Measurements from ENCODE around the gene RELL1. TPM values are rescaled to one million over a fixed set of nuclear protein-coding genes. Genes with fewer than 3 reads are reported as not detected.

Gene RELL1
- total and polyA plus RNA-seq, 10 of the 15 experiments (the other 5 are each of a cell fraction or from before 2014, with no cell fraction given) = 0.20 to 10.9 (median 3.9) TPM

- intact Hi-C loops (cut with micrococcal nuclease; ENCODE audit: unreplicated experiment) = no loop called here
- H3K9me3 ChIP-seq (replicated peaks; ENCODE audit: control insufficient read depth, insufficient read depth, low read length) = no peaks in the 10 kb centered on the region
- no peak for ATAC-seq
- TF ChIP-seq BRCA1 (IDR thresholded peaks at IDR 0.05; ENCODE audit: low read depth, low read length) (no peak), CBX3 (IDR thresholded peaks at IDR 0.05; ENCODE audit: borderline replicate concordance, low read depth) (no peak), ZBTB33 (IDR thresholded peaks at IDR 0.05) (no peak), MTA2 (IDR thresholded peaks at IDR 0.05; ENCODE audit: low read depth) (no peak), NFYB (IDR thresholded peaks at IDR 0.05; ENCODE audit: insufficient read depth, low read depth, low read length) (no peak), BCL11A (IDR thresholded peaks at IDR 0.05; ENCODE audit: low read depth, low read length) (no peak), BHLHE40 (IDR thresholded peaks at IDR 0.05; ENCODE audit: borderline replicate concordance in 1 of 2, low read depth in 2 of 2, low read length in 1 of 2) (no peak), MEF2B (IDR thresholded peaks at IDR 0.05; ENCODE audit: partially characterized antibody, poor library complexity, severe bottlenecking) (no peak), NRF1 (conservative IDR thresholded peaks at IDR 0.05; ENCODE audit: low read depth, low read length) (no peak), ZBTB40 (IDR thresholded peaks at IDR 0.05; ENCODE audit: borderline replicate concordance) (no peak), KAT2A (conservative IDR thresholded peaks at IDR 0.05; ENCODE audit: control insufficient read depth, low read depth, low read length) (no peak)
- TF ChIP-seq, protein P1, sequence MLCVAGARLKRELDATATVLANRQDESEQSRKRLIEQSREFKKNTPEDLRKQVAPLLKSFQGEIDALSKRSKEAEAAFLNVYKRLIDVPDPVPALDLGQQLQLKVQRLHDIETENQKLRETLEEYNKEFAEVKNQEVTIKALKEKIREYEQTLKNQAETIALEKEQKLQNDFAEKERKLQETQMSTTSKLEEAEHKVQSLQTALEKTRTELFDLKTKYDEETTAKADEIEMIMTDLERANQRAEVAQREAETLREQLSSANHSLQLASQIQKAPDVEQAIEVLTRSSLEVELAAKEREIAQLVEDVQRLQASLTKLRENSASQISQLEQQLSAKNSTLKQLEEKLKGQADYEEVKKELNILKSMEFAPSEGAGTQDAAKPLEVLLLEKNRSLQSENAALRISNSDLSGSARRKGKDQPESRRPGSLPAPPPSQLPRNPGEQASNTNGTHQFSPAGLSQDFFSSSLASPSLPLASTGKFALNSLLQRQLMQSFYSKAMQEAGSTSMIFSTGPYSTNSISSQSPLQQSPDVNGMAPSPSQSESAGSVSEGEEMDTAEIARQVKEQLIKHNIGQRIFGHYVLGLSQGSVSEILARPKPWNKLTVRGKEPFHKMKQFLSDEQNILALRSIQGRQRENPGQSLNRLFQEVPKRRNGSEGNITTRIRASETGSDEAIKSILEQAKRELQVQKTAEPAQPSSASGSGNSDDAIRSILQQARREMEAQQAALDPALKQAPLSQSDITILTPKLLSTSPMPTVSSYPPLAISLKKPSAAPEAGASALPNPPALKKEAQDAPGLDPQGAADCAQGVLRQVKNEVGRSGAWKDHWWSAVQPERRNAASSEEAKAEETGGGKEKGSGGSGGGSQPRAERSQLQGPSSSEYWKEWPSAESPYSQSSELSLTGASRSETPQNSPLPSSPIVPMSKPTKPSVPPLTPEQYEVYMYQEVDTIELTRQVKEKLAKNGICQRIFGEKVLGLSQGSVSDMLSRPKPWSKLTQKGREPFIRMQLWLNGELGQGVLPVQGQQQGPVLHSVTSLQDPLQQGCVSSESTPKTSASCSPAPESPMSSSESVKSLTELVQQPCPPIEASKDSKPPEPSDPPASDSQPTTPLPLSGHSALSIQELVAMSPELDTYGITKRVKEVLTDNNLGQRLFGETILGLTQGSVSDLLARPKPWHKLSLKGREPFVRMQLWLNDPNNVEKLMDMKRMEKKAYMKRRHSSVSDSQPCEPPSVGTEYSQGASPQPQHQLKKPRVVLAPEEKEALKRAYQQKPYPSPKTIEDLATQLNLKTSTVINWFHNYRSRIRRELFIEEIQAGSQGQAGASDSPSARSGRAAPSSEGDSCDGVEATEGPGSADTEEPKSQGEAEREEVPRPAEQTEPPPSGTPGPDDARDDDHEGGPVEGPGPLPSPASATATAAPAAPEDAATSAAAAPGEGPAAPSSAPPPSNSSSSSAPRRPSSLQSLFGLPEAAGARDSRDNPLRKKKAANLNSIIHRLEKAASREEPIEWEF (IDR thresholded peaks at IDR 0.05; ENCODE audit: insufficient replicate concordance, low read depth, low read length) = no peak
These were observed 80.2 kb downstream of the RELL1 start for GRCh38 chr4:37605843-37606565.

More at GRCh38 chr4:37605843-37606565, 80.2 kb downstream of the RELL1 start:
- H4K20me1 ChIP-seq (ENCODE audit: control insufficient read depth, insufficient read depth) = no peaks in the 10 kb centered on the region
- ChIA-PET POLR2A (no interaction called here), RAD21 (ENCODE audit: unreplicated experiment) (no interaction called here), CTCF (no interaction called here), SMC1A (ENCODE audit: uncharacterized antibody, unreplicated experiment) (no interaction called here)
- H3K27ac ChIP-seq (ENCODE audit: control insufficient read depth, insufficient read depth) = no peak overlapping the region
- no peaks in the 10 kb centered on the region; a peak in 2 of 4 replicates for H3K36me3 ChIP-seq (ENCODE audit: control insufficient read depth in 2 of 2, insufficient read depth in 2 of 2, low read length in 1 of 2)
- H3K27me3 ChIP-seq (replicated peaks in 1 of 2; ENCODE audit: control insufficient read depth in 2 of 2, insufficient read depth in 2 of 2, low read length in 1 of 2) = no peaks in the 10 kb centered on the region
- no peak overlapping the region for H3K4me3 ChIP-seq
- BruUV-seq (replicated peaks) = no TSS peak
- no peak overlapping the region for H2AFZ ChIP-seq (ENCODE audit: control insufficient read depth, low read depth, low read length)
- no peaks in the 10 kb centered on the region for H3K79me2 ChIP-seq (ENCODE audit: control insufficient read depth, insufficient read depth, low read length)
- no peak overlapping the region for H3K4me2 ChIP-seq (ENCODE audit: control insufficient read depth, insufficient read depth)
- in situ Hi-C loops (cut with MboI) = no loop called here
- H3K9ac ChIP-seq (ENCODE audit: control insufficient read depth, insufficient read depth, low read length) = no peak overlapping the region
- FAIRE-seq = no peak
- no peak for DNase-seq (ENCODE audit: low read depth, low spot score)
- no peaks in the 10 kb centered on the region for H3K4me1 ChIP-seq (ENCODE audit: control insufficient read depth, insufficient read depth, low read length)
